Measurements from ENCODE around the gene RNF220. TPM values are rescaled to one million over a fixed set of nuclear protein-coding genes. Genes with fewer than 3 reads are reported as not detected.

The RNF220 gene
- polyA plus RNA-seq, 1 donor (not counting 4 experiments of a cell fraction or from before 2014, with no cell fraction given) = 42.7 TPM

DNA sequence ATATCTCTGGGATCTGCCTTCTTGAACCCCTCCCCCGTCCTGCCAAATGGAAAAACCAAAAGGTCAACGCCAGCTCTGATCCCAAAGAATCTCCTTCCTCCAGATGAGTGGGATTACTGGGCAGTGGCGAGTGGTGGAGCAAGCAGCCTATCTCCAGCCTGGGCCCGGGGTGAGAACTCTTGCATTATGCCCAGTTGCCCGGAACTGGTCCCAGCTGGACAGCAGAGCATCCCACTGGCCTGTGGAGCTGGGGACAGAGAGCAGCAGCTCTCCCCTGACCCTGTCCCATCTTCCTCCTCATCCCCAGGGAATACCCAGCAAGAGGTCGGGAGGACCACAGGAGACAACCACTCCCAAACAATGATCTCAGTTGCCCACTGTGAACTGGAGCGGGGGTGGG lies 138.7 kb downstream of the RNF220 start:
- Histone ChIP-seq H3K9me1 (ENCODE audit: control insufficient read depth, extremely low read depth, insufficient read depth, low read length) (no peaks in the 10 kb centered on the region), H3K27ac (ENCODE audit: control insufficient read depth, insufficient read depth, low read length) (no peak overlapping the region), H3K4me2 (ENCODE audit: control insufficient read depth, extremely low read depth, insufficient read depth, low read depth, low read length) (no peak overlapping the region), H3K9me3 (ENCODE audit: control insufficient read depth, low read depth, low read length) (no peaks in the 10 kb centered on the region), H3K4me1 (ENCODE audit: control insufficient read depth, extremely low read depth, insufficient read depth, low read length) (peaks cover 14% of the 10 kb centered on the region), H3K9ac (ENCODE audit: control insufficient read depth, extremely low read depth, insufficient read depth, low read length) (no peak overlapping the region), H3K36me3 (ENCODE audit: control insufficient read depth in 2 of 2, extremely low read depth in 1 of 2, insufficient read depth in 2 of 2, low read length in 2 of 2) (no peaks in the 10 kb centered on the region), H3K79me2 (ENCODE audit: control insufficient read depth, insufficient read depth, low read length) (no peaks in the 10 kb centered on the region), H3K4me3 (ENCODE audit: control insufficient read depth in 2 of 3, extremely low read depth in 1 of 3, insufficient read depth in 2 of 3, low read depth in 1 of 3, low read length in 3 of 3) (no peak overlapping the region), H3K27me3 (ENCODE audit: control insufficient read depth, extremely low read depth, insufficient read depth, low read length) (peaks cover 3% of the 10 kb centered on the region), H4K20me1 (ENCODE audit: control insufficient read depth, extremely low read depth, insufficient read depth, low read length) (no peaks in the 10 kb centered on the region), H2AFZ (ENCODE audit: control insufficient read depth, low read length) (no peak overlapping the region)
- FAIRE-seq (no peak), DNase-seq (ENCODE audit: low read depth, low spot score) (no peak)
- dilution Hi-C loops (cut with MboI; ENCODE audit: extremely low pct_ligation_motif_present, low sequenced_read_pairs) = no loop called here
- TF ChIP-seq EZH2 (IDR thresholded peaks at IDR 0.05; ENCODE audit: low read length) = no peak
- TF ChIP-seq, protein P1, sequence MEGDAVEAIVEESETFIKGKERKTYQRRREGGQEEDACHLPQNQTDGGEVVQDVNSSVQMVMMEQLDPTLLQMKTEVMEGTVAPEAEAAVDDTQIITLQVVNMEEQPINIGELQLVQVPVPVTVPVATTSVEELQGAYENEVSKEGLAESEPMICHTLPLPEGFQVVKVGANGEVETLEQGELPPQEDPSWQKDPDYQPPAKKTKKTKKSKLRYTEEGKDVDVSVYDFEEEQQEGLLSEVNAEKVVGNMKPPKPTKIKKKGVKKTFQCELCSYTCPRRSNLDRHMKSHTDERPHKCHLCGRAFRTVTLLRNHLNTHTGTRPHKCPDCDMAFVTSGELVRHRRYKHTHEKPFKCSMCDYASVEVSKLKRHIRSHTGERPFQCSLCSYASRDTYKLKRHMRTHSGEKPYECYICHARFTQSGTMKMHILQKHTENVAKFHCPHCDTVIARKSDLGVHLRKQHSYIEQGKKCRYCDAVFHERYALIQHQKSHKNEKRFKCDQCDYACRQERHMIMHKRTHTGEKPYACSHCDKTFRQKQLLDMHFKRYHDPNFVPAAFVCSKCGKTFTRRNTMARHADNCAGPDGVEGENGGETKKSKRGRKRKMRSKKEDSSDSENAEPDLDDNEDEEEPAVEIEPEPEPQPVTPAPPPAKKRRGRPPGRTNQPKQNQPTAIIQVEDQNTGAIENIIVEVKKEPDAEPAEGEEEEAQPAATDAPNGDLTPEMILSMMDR (optimal IDR thresholded peaks at IDR 0.05 in 1 of 3, IDR thresholded peaks at IDR 0.05 in 1 of 3, conservative IDR thresholded peaks at IDR 0.05 in 1 of 3; ENCODE audit: extremely low read depth in 1 of 3, insufficient read depth in 2 of 3, low read length in 3 of 3) = no peak

DNA sequence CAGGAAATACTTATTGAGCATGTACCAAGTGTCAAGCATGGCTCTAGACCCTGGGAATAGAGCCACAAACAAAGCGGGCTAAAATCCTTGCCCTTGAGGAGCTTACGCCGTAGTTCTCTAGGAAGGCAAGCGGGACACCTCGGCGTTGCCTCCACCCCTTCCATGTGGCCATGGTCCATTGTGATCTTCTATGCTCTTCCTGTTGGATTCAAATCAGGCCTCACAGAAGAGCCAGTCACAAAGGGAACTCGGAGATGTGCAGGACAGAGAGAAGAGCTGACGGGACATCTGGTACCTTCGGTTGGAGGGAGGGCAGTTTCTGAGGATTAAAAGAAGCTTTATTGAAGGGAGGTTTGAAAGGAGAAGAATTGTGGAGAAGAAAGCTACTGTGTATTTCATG lies 139.9 kb downstream of the RNF220 start:
- H3K27me3 ChIP-seq (ENCODE audit: control insufficient read depth, extremely low read depth, insufficient read depth, low read length) = peaks cover 3% of the 10 kb centered on the region
- H3K4me1 ChIP-seq (ENCODE audit: control insufficient read depth, extremely low read depth, insufficient read depth, low read length) = peaks cover 14% of the 10 kb centered on the region
- H3K4me3 ChIP-seq (ENCODE audit: control insufficient read depth in 2 of 3, extremely low read depth in 1 of 3, insufficient read depth in 2 of 3, low read depth in 1 of 3, low read length in 3 of 3) = no peak overlapping the region
- TF ChIP-seq, protein P1 (optimal IDR thresholded peaks at IDR 0.05 in 1 of 3, IDR thresholded peaks at IDR 0.05 in 1 of 3, conservative IDR thresholded peaks at IDR 0.05 in 1 of 3; ENCODE audit: extremely low read depth in 1 of 3, insufficient read depth in 2 of 3, low read length in 3 of 3) = no peak
- no peak for TF ChIP-seq EZH2 (IDR thresholded peaks at IDR 0.05; ENCODE audit: low read length)
- no peak for DNase-seq (ENCODE audit: low read depth, low spot score)
- no peaks in the 10 kb centered on the region for H3K9me1 ChIP-seq (ENCODE audit: control insufficient read depth, extremely low read depth, insufficient read depth, low read length)
- no peaks in the 10 kb centered on the region for H3K9me3 ChIP-seq (ENCODE audit: control insufficient read depth, low read depth, low read length)
- no peak overlapping the region for H3K27ac ChIP-seq (ENCODE audit: control insufficient read depth, insufficient read depth, low read length)
- H3K9ac ChIP-seq (ENCODE audit: control insufficient read depth, extremely low read depth, insufficient read depth, low read length) = no peak overlapping the region
- no peaks in the 10 kb centered on the region for H3K79me2 ChIP-seq (ENCODE audit: control insufficient read depth, insufficient read depth, low read length)
- peak; percentile 71 for FAIRE-seq
- H3K36me3 ChIP-seq (ENCODE audit: control insufficient read depth in 2 of 2, extremely low read depth in 1 of 2, insufficient read depth in 2 of 2, low read length in 2 of 2) = no peaks in the 10 kb centered on the region
- H4K20me1 ChIP-seq (ENCODE audit: control insufficient read depth, extremely low read depth, insufficient read depth, low read length) = no peaks in the 10 kb centered on the region
- H3K4me2 ChIP-seq (ENCODE audit: control insufficient read depth, extremely low read depth, insufficient read depth, low read depth, low read length) = no peak overlapping the region
- H2AFZ ChIP-seq (ENCODE audit: control insufficient read depth, low read length) = no peak overlapping the region
- dilution Hi-C loops (cut with MboI; ENCODE audit: extremely low pct_ligation_motif_present, low sequenced_read_pairs) = no loop called here
